H1 (cell line): Measurements from ENCODE around the gene MYH7. TPM values are rescaled to one million over a fixed set of nuclear protein-coding genes. Genes with fewer than 3 reads are reported as not detected.

ENCODE experiments used
- CTCF ChIA-PET: fragments of 300-600 bp; sonication (Branson Sonifier 250); formaldehyde crosslinking; loops from one replicate; lab custom pipeline; 2021; ENCODE audit not compliant: partially characterized antibody; lab: Charles Lee
- POLR2A ChIA-PET: fragments of 300-600 bp; sonication (Branson Sonifier 250); formaldehyde crosslinking; loops from one replicate; lab custom pipeline; 2021; ENCODE audit warnings: inconsistent platforms; ENCODE audit not compliant: partially characterized antibody; lab: Charles Lee
- DNase-seq, 2 experiments: peaks; one replicate each; pipeline versions ENCODE4 v3.0.0 to v3.0.0-alpha.2; 2010 to 2022; ENCODE audit warnings: low spot score in 2 of 2, low read depth in 1 of 2, mixed read lengths in 1 of 2
- FAIRE-seq: peaks from 2 replicates; lab custom pipeline; 2011; peaks lifted over from hg19 to GRCh38; lab: Jason Lieb, UNC
- H2AFZ ChIP-seq: 2 replicates; pipeline ENCODE4 v1.8.1; 2012; ENCODE audit warnings: low read length, inconsistent platforms
- H2AK5ac ChIP-seq: 2 replicates; pipeline ENCODE4 v1.6.1; 2013; ENCODE audit warnings: low read depth, low read length
- H2BK120ac ChIP-seq: replicated peaks from 2 replicates; pipeline ENCODE3; 2013; ENCODE audit warnings: low read depth, low read length, inconsistent platforms
- H2BK12ac ChIP-seq: 2 replicates; pipeline ENCODE4 v1.6.1; 2013; ENCODE audit warnings: low read depth, low read length
- H2BK15ac ChIP-seq: 2 replicates; pipeline ENCODE4 v1.6.1; 2013; ENCODE audit warnings: low read length
- H2BK20ac ChIP-seq: 2 replicates; pipeline ENCODE4 v1.6.1; 2013; ENCODE audit warnings: low read length
- H2BK5ac ChIP-seq: 2 replicates; pipeline ENCODE4 v1.6.1; 2013; ENCODE audit warnings: low read depth, low read length
- H3K14ac ChIP-seq: 2 replicates; pipeline ENCODE4 v1.6.1; 2013; ENCODE audit warnings: inconsistent platforms; ENCODE audit not compliant: insufficient read length
- H3K18ac ChIP-seq: 2 replicates; pipeline ENCODE4 v1.6.1; 2013; ENCODE audit warnings: low read length; ENCODE audit errors: extremely low read depth
- H3K23ac ChIP-seq: 2 replicates; pipeline ENCODE4 v1.6.1; 2013; ENCODE audit warnings: inconsistent platforms; ENCODE audit not compliant: insufficient read length
- H3K23me2 ChIP-seq: 2 replicates; pipeline ENCODE4 v1.6.1; 2013; ENCODE audit warnings: low read depth, low read length
- H3K27ac ChIP-seq: 2 replicates; pipeline ENCODE4 v1.6.1; 2011; ENCODE audit warnings: low read depth, low read length, inconsistent platforms
- H3K27me3 ChIP-seq, 4 experiments: replicated peaks in 1 of 4; 1 replicate in 1 of 4; 2 replicates in 3 of 4; pipeline versions ENCODE4 v1.6.1 to v1.8.1; 2011 to 2013; ENCODE audit warnings: low read length in 3 of 4, mild to moderate bottlenecking in 3 of 4, inconsistent platforms in 2 of 4, mixed read lengths in 2 of 4, moderate library complexity in 1 of 4; ENCODE audit not compliant: control insufficient read depth in 3 of 4, insufficient read depth in 3 of 4; ENCODE audit errors: extremely low read depth in 1 of 4
- H3K36me3 ChIP-seq, 4 experiments: 2 replicates each; pipeline versions ENCODE4 v1.6.1 to v1.8.1; 2011 to 2013; ENCODE audit warnings: mild to moderate bottlenecking in 4 of 4, low read length in 3 of 4, moderate library complexity in 2 of 4, control low read depth in 1 of 4, inconsistent platforms in 1 of 4; ENCODE audit not compliant: insufficient read depth in 4 of 4, control insufficient read depth in 2 of 4
- H3K4ac ChIP-seq: replicated peaks from 2 replicates; pipeline ENCODE3; 2013; ENCODE audit warnings: low read length, low read depth, mixed read lengths, inconsistent platforms; ENCODE audit not compliant: insufficient read length
- H3K4me1 ChIP-seq, 4 experiments: replicated peaks in 1 of 4; 1 replicate in 1 of 4; 2 replicates in 3 of 4; pipeline versions ENCODE4 v1.6.1 to v1.8.1; 2011 to 2013; ENCODE audit warnings: low read length in 3 of 4, inconsistent platforms in 2 of 4, mixed read lengths in 1 of 4; ENCODE audit not compliant: insufficient read depth in 4 of 4, control insufficient read depth in 3 of 4
- H3K4me2 ChIP-seq, 2 experiments: 2 replicates each; pipeline versions ENCODE4 v1.6.1 to v1.8.1; 2011 to 2013; ENCODE audit warnings: low read depth in 2 of 2, low read length in 2 of 2, control low read depth in 1 of 2, inconsistent platforms in 1 of 2, mild to moderate bottlenecking in 1 of 2; ENCODE audit not compliant: insufficient read depth in 1 of 2
- H3K4me3 ChIP-seq, 4 experiments: fragments of 200-600, 300-600 bp in 1 of 4; sonication (generic), shearing (Covaris generic), sonication (Bioruptor Twin) in 1 of 4; 2 replicates each; pipeline versions ENCODE4 v1.5.1 to v1.8.1; 2011 to 2016; ENCODE audit warnings: low read length in 4 of 4, low read depth in 3 of 4, control low read depth in 2 of 4, inconsistent platforms in 2 of 4, mild to moderate bottlenecking in 2 of 4, mixed read lengths in 1 of 4, moderate library complexity in 1 of 4; ENCODE audit not compliant: insufficient read depth in 2 of 4; ENCODE audit errors: extremely low read depth in 1 of 4
- H3K56ac ChIP-seq: replicated peaks from 2 replicates; pipeline ENCODE3; 2013; ENCODE audit warnings: low read depth, mild to moderate bottlenecking, mixed read lengths, low read length, inconsistent platforms; ENCODE audit not compliant: insufficient read length
- H3K79me1 ChIP-seq: 2 replicates; pipeline ENCODE4 v1.6.1; 2013; ENCODE audit warnings: low read depth, low read length, control low read depth
- H3K79me2 ChIP-seq, 2 experiments: 2 replicates each; pipeline versions ENCODE4 v1.6.1 to v1.8.1; 2012 to 2013; ENCODE audit warnings: low read length in 2 of 2, mild to moderate bottlenecking in 2 of 2, inconsistent platforms in 1 of 2; ENCODE audit not compliant: insufficient read depth in 2 of 2, control insufficient read depth in 1 of 2
- H3K9ac ChIP-seq, 4 experiments: replicated peaks in 1 of 4; 1 replicate in 1 of 4; 2 replicates in 3 of 4; pipeline versions ENCODE4 v1.6.1 to v1.8.1; 2011 to 2013; ENCODE audit warnings: low read depth in 3 of 4, low read length in 3 of 4, control low read depth in 2 of 4, mild to moderate bottlenecking in 2 of 4, moderate library complexity in 2 of 4, inconsistent platforms in 1 of 4; ENCODE audit errors: extremely low read depth in 1 of 4
- H3K9me3 ChIP-seq, 2 experiments: 2 replicates each; pipeline versions ENCODE4 v1.6.1 to v1.8.1; 2012 to 2013; ENCODE audit warnings: mild to moderate bottlenecking in 2 of 2, moderate library complexity in 2 of 2, control low read depth in 1 of 2, inconsistent platforms in 1 of 2, low read depth in 1 of 2, low read length in 1 of 2, mixed read lengths in 1 of 2; ENCODE audit not compliant: insufficient read depth in 2 of 2
- H4K20me1 ChIP-seq, 2 experiments: replicated peaks in 1 of 2; 2 replicates each; pipeline versions ENCODE3 to v1.8.1; 2011 to 2013; ENCODE audit warnings: inconsistent platforms in 2 of 2, low read length in 2 of 2, mild to moderate bottlenecking in 1 of 2; ENCODE audit not compliant: insufficient read depth in 2 of 2, control insufficient read depth in 1 of 2
- H4K5ac ChIP-seq: 2 replicates; pipeline ENCODE4 v1.6.1; 2013; ENCODE audit warnings: low read length, low read depth, mixed read lengths, inconsistent platforms; ENCODE audit not compliant: insufficient read length
- H4K8ac ChIP-seq: 2 replicates; pipeline ENCODE4 v1.8.0; 2013; ENCODE audit warnings: mild to moderate bottlenecking, moderate library complexity, low read length, inconsistent platforms; ENCODE audit not compliant: insufficient read depth; ENCODE audit errors: extremely low read depth
- H4K91ac ChIP-seq: replicated peaks from 2 replicates; pipeline ENCODE3; 2013; ENCODE audit warnings: low read length, mixed read lengths, inconsistent platforms; ENCODE audit not compliant: insufficient read length
- CBX8 ChIP-seq: fragments of 300-800, 300-1000 bp; sonication (generic); IDR thresholded peaks from 2 replicates; pipeline ENCODE4 v1.7.1; 2016; ENCODE audit warnings: low read depth, low read length, borderline replicate concordance
- GABPA ChIP-seq: IDR thresholded peaks from 2 replicates; pipeline ENCODE4 v1.6.1; 2011; ENCODE audit warnings: mild to moderate bottlenecking, low read length, moderate library complexity, borderline replicate concordance; ENCODE audit not compliant: insufficient read depth
- MAFK ChIP-seq: IDR thresholded peaks from 2 replicates; pipeline ENCODE4 v1.6.1; 2012; ENCODE audit warnings: low read depth, mild to moderate bottlenecking, improper control_type of control experiment, low read length
- MAX ChIP-seq: IDR thresholded peaks from 2 replicates; pipeline ENCODE4 v1.6.1; 2012; ENCODE audit warnings: inconsistent platforms
- RAD21 ChIP-seq, 2 experiments: IDR thresholded peaks in 1 of 2; conservative IDR thresholded peaks in 1 of 2; 2 replicates each; pipeline ENCODE4 v1.6.1; 2011; ENCODE audit warnings: low read depth in 2 of 2, low read length in 2 of 2, improper control_type of control experiment in 1 of 2, inconsistent platforms in 1 of 2, mild to moderate bottlenecking in 1 of 2, moderate library complexity in 1 of 2
- RXRA ChIP-seq: IDR thresholded peaks from 2 replicates; pipeline ENCODE4 v1.6.1; 2011; ENCODE audit warnings: low read depth, mild to moderate bottlenecking, low read length, moderate library complexity; ENCODE audit not compliant: insufficient read depth
- SIRT6 ChIP-seq: IDR thresholded peaks from one replicate; pipeline ENCODE4 v1.7.1; 2012; ENCODE audit warnings: low read length, inconsistent platforms
- SP4 ChIP-seq: IDR thresholded peaks from 2 replicates; pipeline ENCODE4 v1.6.1; 2012; ENCODE audit warnings: low read length, inconsistent platforms
- TBP ChIP-seq: IDR thresholded peaks from 2 replicates; pipeline ENCODE4 v1.6.1; 2011; ENCODE audit warnings: low read depth, low read length, improper control_type of control experiment
- USF2 ChIP-seq: IDR thresholded peaks from 2 replicates; pipeline ENCODE4 v1.6.1; 2011; ENCODE audit warnings: low read length, improper control_type of control experiment
- WGBS, 2 experiments: shearing (Covaris generic) in 1 of 2; methylation state at CpG; one replicate each; pipeline versions ENCODE4 v1.1.6 to v1.1.7; 2013 to 2015; ENCODE audit warnings: low lambda C conversion rate in 2 of 2, mixed read lengths in 2 of 2, inconsistent platforms in 1 of 2, low coverage in 1 of 2, missing lambda C conversion rate in 1 of 2; ENCODE audit not compliant: insufficient replicate concordance in 2 of 2, insufficient coverage in 1 of 2, insufficient read length in 1 of 2; ENCODE audit errors: extremely low coverage in 1 of 2, missing lambda C conversion rate in 1 of 2; 5-methylcytosine and 5-hydroxymethylcytosine counted together
- polyA plus RNA-seq, 7 experiments: library from polyadenylated mRNA; depleted of rRNA in 3 of 7; stranded (reverse) in 5 of 7; unstranded in 2 of 7; fragments of >200 nt in 5 of 7; fragments of 200-250 nt in 2 of 7; gene quantifications; 1 replicate in 5 of 7; 2 replicates in 1 of 7; 4 replicates in 1 of 7; pipeline versions ENCODE4 v1.2.1 to v1.2.3, GENCODE V29; 2011 to 2013; ENCODE audit warnings: missing spikeins in 2 of 7, mixed read lengths in 2 of 7
- total RNA-seq: library from RNA; stranded (reverse); fragmentation: NEBNext Ultra II Directional; extraction: Animal tissue kit (Norgen Biotek cat#: 25700); gene quantifications from 2 replicates; pipeline ENCODE4 v1.2.1, GENCODE V29; 2021

MYH7 gene
- total and polyA plus RNA-seq, 2 of the 8 experiments (the other 6 are each of a cell fraction or from before 2014, with no cell fraction given), result not detected

DNA sequence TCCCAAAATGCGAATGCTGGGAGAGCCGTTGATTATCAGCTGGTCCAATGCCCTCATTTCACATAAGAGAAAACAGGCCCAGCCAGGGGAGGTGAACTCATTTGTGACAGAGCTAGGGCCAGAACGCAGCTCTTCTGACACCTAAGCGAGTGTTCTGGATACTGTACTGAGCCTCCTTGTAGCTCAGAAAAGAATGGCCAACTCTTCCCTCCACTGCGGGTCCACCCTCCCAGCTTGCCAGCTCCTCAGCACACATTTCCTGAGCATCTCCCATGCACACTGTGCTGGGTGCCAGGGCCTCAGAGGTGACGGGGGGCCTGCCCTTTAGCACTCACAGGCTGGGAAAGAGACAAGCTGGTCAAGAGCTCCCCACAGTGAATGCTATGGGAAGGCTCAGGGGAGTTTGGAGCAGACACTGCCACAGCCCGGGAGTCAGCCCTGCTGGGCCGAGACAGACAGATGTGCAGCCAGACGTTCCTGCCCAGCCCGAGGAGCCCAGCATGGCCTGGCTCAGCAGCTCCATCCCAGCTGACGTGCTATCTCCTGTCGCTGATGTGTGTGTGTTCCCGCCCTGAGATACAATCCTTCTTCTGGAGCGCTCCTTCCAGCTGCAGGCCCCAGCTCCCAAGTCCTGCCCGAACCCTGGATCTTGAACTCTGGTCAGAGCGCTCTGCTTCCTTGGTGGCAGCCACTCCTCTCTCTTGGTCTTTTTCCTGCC lies 55.1 kb downstream of the MYH7 start:
- WGBS, 2 experiments, result 80% methylated on average over 16 of the region's 16 CpGs; no CpG with 5 or more reads in 1 of the 2 experiments
- H2BK5ac ChIP-seq, result no peak overlapping the region
- H3K79me2 ChIP-seq, result no peaks in the 10 kb centered on the region
- H3K56ac ChIP-seq, result no peak overlapping the region
- H3K14ac ChIP-seq, result no peak overlapping the region
- H2AFZ ChIP-seq, result no peak overlapping the region
- no peak overlapping the region for H4K5ac ChIP-seq
- H4K20me1 ChIP-seq, result no peaks in the 10 kb centered on the region
- no peak overlapping the region for H2BK12ac ChIP-seq
- no peak overlapping the region for H3K9ac ChIP-seq
- no peak overlapping the region for H3K18ac ChIP-seq
- ChIA-PET POLR2A (interaction anchor here (0.7 to 1.8 kb wide), 4 partner anchors 9 to 59 kb away, joined by 3 to 8 read pairs (median 6); partner anchors contain the start of genes PABPN1 and SLC22A17), CTCF (interaction anchor here (0.7 to 15.0 kb wide), 71 partner anchors 9 to 394 kb away, joined by 3 to 333 read pairs (median 5); partner anchors contain the start of genes BCL2L2, EFS, HOMEZ and MYH7)
- no peaks in the 10 kb centered on the region for H3K36me3 ChIP-seq
- H4K8ac ChIP-seq, result no peak overlapping the region
- H3K79me1 ChIP-seq, result no peaks in the 10 kb centered on the region
- H2BK120ac ChIP-seq, result no peak overlapping the region
- peak overlapping the region; percentile 77; the same call in 1 of the 2 replicates for H2BK20ac ChIP-seq
- no peak overlapping the region for H3K4me3 ChIP-seq
- H3K9me3 ChIP-seq, result no peaks in the 10 kb centered on the region
- H3K23me2 ChIP-seq, result no peaks in the 10 kb centered on the region; the same call in 1 of the 2 replicates
- DNase-seq (no peak), FAIRE-seq (no peak)
- H3K27me3 ChIP-seq, result peaks cover 0 to 22% (median 11%) of the 10 kb centered on the region in 4 experiments; a peak in 6 of 7 replicates
- H3K23ac ChIP-seq, result no peak overlapping the region
- no peak overlapping the region for H3K4ac ChIP-seq
- H2AK5ac ChIP-seq, result no peak overlapping the region
- H2BK15ac ChIP-seq, result no peak overlapping the region
- no peak overlapping the region for H3K27ac ChIP-seq
- peaks cover 0 to 12% (median 4%) of the 10 kb centered on the region in 4 experiments; a peak in 3 of 7 replicates for H3K4me1 ChIP-seq
- H4K91ac ChIP-seq, result no peak overlapping the region
- no peak overlapping the region for H3K4me2 ChIP-seq
- TF ChIP-seq CBX8 (no peak), RAD21 (IDR thresholded peaks at IDR 0.05 in 1 of 2, conservative IDR thresholded peaks at IDR 0.05 in 1 of 2; ENCODE audit: low read depth in 2 of 2, low read length in 2 of 2) (no peak), GABPA (no peak), USF2 (no peak), RXRA (no peak), SIRT6 (no peak), TBP (no peak), MAX (no peak), SP4 (no peak), MAFK (no peak)
